ENCODE results near the gene DTNB.

- no peak for TF ChIP-seq CTCF (IDR thresholded peaks at IDR 0.05; ENCODE audit: poor library complexity)
- no peak for TF ChIP-seq EZH2phosphoT487 (IDR thresholded peaks at IDR 0.05; ENCODE audit: low read depth, severe bottlenecking, unreplicated experiment)
- no peak for TF ChIP-seq EZH2 (IDR thresholded peaks at IDR 0.05; ENCODE audit: borderline replicate concordance)
Measured at GRCh38 chr2:25585189-25585588, 88.2 kb downstream of the DTNB start.
